22Rv1 (cell line): Measurements from ENCODE around the gene ONECUT3.

Experiments used
- H3K27ac ChIP-seq: fragments of 450-650 bp; 2 replicates; pipeline ENCODE4 v1.5.1; 2017
- CTCF ChIP-seq: fragments of 450-650 bp; IDR thresholded peaks from 2 replicates; pipeline ENCODE4 v1.5.1; 2017; ENCODE audit warnings: mild to moderate bottlenecking
- ZFX ChIP-seq: fragments of 450-650 bp; IDR thresholded peaks from 2 replicates; pipeline ENCODE4 v1.6.1; 2017; ENCODE audit warnings: antibody characterized with exemption, borderline replicate concordance

Gene ONECUT3

GRCh38 chr19:1804858-1805257 lies 51.6 kb downstream of the ONECUT3 start:
- TF ChIP-seq ZFX (no peak), CTCF (no peak)
- no peak overlapping the region for H3K27ac ChIP-seq

GRCh38 chr19:1805401-1806183 lies 52.3 kb downstream of the ONECUT3 start:
- TF ChIP-seq ZFX (no peak), CTCF (no peak)

GRCh38 chr19:1806184-1807029 lies 53.1 kb downstream of the ONECUT3 start:
- no peak overlapping the region for H3K27ac ChIP-seq
- TF ChIP-seq CTCF (no peak), ZFX (no peak)

More at GRCh38 chr19:1805401-1806183, 52.3 kb downstream of the ONECUT3 start:
- H3K27ac ChIP-seq = no peak overlapping the region

GRCh38 chr19:1807030-1807694 lies 53.9 kb downstream of the ONECUT3 start:
- TF ChIP-seq ZFX = no peak
- no peak for TF ChIP-seq CTCF
- no peak overlapping the region for H3K27ac ChIP-seq

- TF ChIP-seq CTCF (no peak), ZFX (no peak)
- no peak overlapping the region for H3K27ac ChIP-seq
Observed at GRCh38 chr19:1807695-1808394, 54.5 kb downstream of the ONECUT3 start.

GRCh38 chr19:1808395-1808731 lies 55.1 kb downstream of the ONECUT3 start:
- no peak overlapping the region for H3K27ac ChIP-seq
- no peak for TF ChIP-seq ZFX
- no peak for TF ChIP-seq CTCF
